KMS-11 (cell line): ENCODE measurements around the gene DENND4A.

ENCODE experiments used
- H2AFZ ChIP-seq: fragments of 200-600 bp; sonication (generic); 2 replicates; pipeline ENCODE4 v1.6.1; 2016; ENCODE audit warnings: antibody characterized with exemption, mixed run types, low read depth
- H3K27ac ChIP-seq: fragments of 200-600 bp; sonication (generic); 2 replicates; pipeline ENCODE4 v1.6.1; 2016; ENCODE audit warnings: mild to moderate bottlenecking, mixed run types
- H3K27me3 ChIP-seq: fragments of 200-600 bp; sonication (generic); 2 replicates; pipeline ENCODE4 v1.6.1; 2017; ENCODE audit warnings: mild to moderate bottlenecking, low read depth, mixed run types, moderate library complexity; ENCODE audit not compliant: insufficient read depth
- H3K36me3 ChIP-seq: fragments of 200-600 bp; sonication (generic); 2 replicates; pipeline ENCODE4 v1.6.1; 2017; ENCODE audit warnings: mild to moderate bottlenecking, mixed run types; ENCODE audit not compliant: insufficient read depth
- H3K4me1 ChIP-seq: fragments of 200-600 bp; sonication (generic); 2 replicates; pipeline ENCODE4 v1.6.1; 2016; ENCODE audit warnings: mild to moderate bottlenecking, low read depth, mixed run types; ENCODE audit not compliant: poor library complexity, severe bottlenecking
- H3K4me2 ChIP-seq: fragments of 200-600 bp; sonication (generic); 2 replicates; pipeline ENCODE4 v1.7.0; 2016; ENCODE audit warnings: mild to moderate bottlenecking, mixed run types
- H3K4me3 ChIP-seq: fragments of 200-600 bp; sonication (generic); IDR thresholded peaks from 2 replicates; pipeline ENCODE4 v1.6.1; 2017; ENCODE audit warnings: low read depth, low read length, mixed read lengths; ENCODE audit not compliant: insufficient read depth
- H3K79me2 ChIP-seq: fragments of 200-600 bp; sonication (generic); 2 replicates; pipeline ENCODE4 v1.6.1; 2016; ENCODE audit warnings: low read depth, mixed run types; ENCODE audit not compliant: insufficient read depth
- H3K9ac ChIP-seq: fragments of 200-600 bp; sonication (generic); 2 replicates; pipeline ENCODE4 v1.6.1; 2016; ENCODE audit warnings: mild to moderate bottlenecking, mixed run types
- H4K20me1 ChIP-seq: fragments of 200-600 bp; sonication (generic); 2 replicates; pipeline ENCODE4 v1.6.1; 2016; ENCODE audit warnings: mild to moderate bottlenecking, mixed run types; ENCODE audit not compliant: insufficient read depth
- CTCF ChIP-seq: fragments of 200-600 bp; sonication (generic); conservative IDR thresholded peaks from 2 replicates; pipeline ENCODE4 v1.6.1; 2017; ENCODE audit warnings: low read depth, mild to moderate bottlenecking, antibody characterized with exemption, low read length, moderate library complexity, mixed read lengths

The DENND4A gene

GRCh38 chr15:65646486-65646885 lies 145.6 kb downstream of the DENND4A start:
- H3K27me3 ChIP-seq = no peaks in the 10 kb centered on the region
- no peak overlapping the region for H3K9ac ChIP-seq
- H3K27ac ChIP-seq = no peak overlapping the region
- peaks cover 18% of the 10 kb centered on the region for H3K4me1 ChIP-seq
- H4K20me1 ChIP-seq = no peaks in the 10 kb centered on the region
- H3K79me2 ChIP-seq = no peaks in the 10 kb centered on the region
- no peaks in the 10 kb centered on the region for H3K36me3 ChIP-seq
- no peak overlapping the region for H3K4me3 ChIP-seq
- no peak overlapping the region for H2AFZ ChIP-seq
- no peak overlapping the region for H3K4me2 ChIP-seq
- no peak for TF ChIP-seq CTCF

- H3K36me3 ChIP-seq = no peaks in the 10 kb centered on the region
- H2AFZ ChIP-seq = no peak overlapping the region
- no peak overlapping the region for H3K27ac ChIP-seq
- H3K27me3 ChIP-seq = no peaks in the 10 kb centered on the region
- no peak overlapping the region for H3K4me2 ChIP-seq
- H3K9ac ChIP-seq = no peak overlapping the region
- no peaks in the 10 kb centered on the region for H4K20me1 ChIP-seq
- H3K79me2 ChIP-seq = no peaks in the 10 kb centered on the region
- TF ChIP-seq CTCF = no peak
- H3K4me1 ChIP-seq = peaks cover 12% of the 10 kb centered on the region
- H3K4me3 ChIP-seq = no peak overlapping the region
These were observed 146.7 kb downstream of the DENND4A start for GRCh38 chr15:65645392-65645791.

GRCh38 chr15:65644282-65644681 lies 147.8 kb downstream of the DENND4A start:
- Histone ChIP-seq H3K27me3 (no peaks in the 10 kb centered on the region), H3K4me2 (no peak overlapping the region), H2AFZ (no peak overlapping the region), H3K9ac (no peak overlapping the region), H3K79me2 (no peaks in the 10 kb centered on the region), H3K4me3 (no peak overlapping the region), H4K20me1 (no peaks in the 10 kb centered on the region), H3K27ac (no peak overlapping the region), H3K4me1 (peaks cover 1% of the 10 kb centered on the region), H3K36me3 (no peaks in the 10 kb centered on the region)
- TF ChIP-seq CTCF = no peak

- no peak overlapping the region for H3K4me2 ChIP-seq
- no peaks in the 10 kb centered on the region for H4K20me1 ChIP-seq
- H3K4me1 ChIP-seq = peaks cover 13% of the 10 kb centered on the region
- TF ChIP-seq CTCF = no peak
- no peak overlapping the region for H2AFZ ChIP-seq
- no peak overlapping the region for H3K27ac ChIP-seq
- H3K27me3 ChIP-seq = no peaks in the 10 kb centered on the region
- no peak overlapping the region for H3K9ac ChIP-seq
- no peaks in the 10 kb centered on the region for H3K36me3 ChIP-seq
- H3K4me3 ChIP-seq = no peak overlapping the region
- no peaks in the 10 kb centered on the region for H3K79me2 ChIP-seq
These were observed 149.5 kb downstream of the DENND4A start for GRCh38 chr15:65642594-65642993.
